ENCODE measurements around the gene CPT2. TPM values are rescaled to one million over a fixed set of nuclear protein-coding genes. Genes with fewer than 3 reads are reported as not detected.

The CPT2 gene
- total and polyA plus RNA-seq, 2 of the 13 experiments (the other 11 are each of a cell fraction or from before 2014, with no cell fraction given), result 12.6 to 14.6 TPM

DNA sequence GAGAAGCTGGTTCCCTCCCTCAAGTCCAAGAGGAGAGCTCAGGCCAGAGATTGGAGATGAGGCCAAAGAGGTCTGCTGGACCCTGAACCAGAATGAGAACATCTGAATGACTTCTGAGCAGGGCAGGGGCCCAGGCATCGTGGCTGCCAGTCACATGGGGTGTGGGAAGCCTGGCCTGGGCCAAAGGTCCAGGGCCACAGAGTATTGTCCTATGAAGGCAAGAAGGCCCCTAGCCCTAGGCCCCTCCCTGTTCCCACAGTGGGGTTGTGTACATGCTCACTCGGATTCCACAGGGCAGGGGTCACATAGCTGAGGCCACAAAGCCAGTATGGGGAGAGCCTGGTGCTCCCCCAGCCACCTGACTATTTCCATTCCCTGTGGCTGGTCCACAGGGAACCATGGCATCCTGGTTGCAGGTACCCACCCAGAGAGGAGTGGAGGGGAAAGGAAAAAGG is 35.7 kb upstream of the CPT2 start (continued):
- no peak for TF ChIP-seq NAIF1 (CRISPR knock-in tag; IDR thresholded peaks at IDR 0.05; ENCODE audit: borderline replicate concordance)
- TF ChIP-seq PCBP2 (optimal IDR thresholded peaks at IDR 0.05; ENCODE audit: low read depth, low read length, poor library complexity, severe bottlenecking), result no peak
- TF ChIP-seq SETDB1 (CRISPR knock-in tag; IDR thresholded peaks at IDR 0.05; ENCODE audit: borderline replicate concordance), result no peak
- TF ChIP-seq ZSCAN20 (CRISPR knock-in tag; IDR thresholded peaks at IDR 0.05; ENCODE audit: borderline replicate concordance), result 0 out of 2 replicates have a peak, but pooled peaks have one; percentile 38
- peak; percentile 93 for TF ChIP-seq HMG20A (CRISPR knock-in tag; IDR thresholded peaks at IDR 0.05; ENCODE audit: borderline replicate concordance)
- no peak for TF ChIP-seq NFIB (CRISPR knock-in tag; IDR thresholded peaks at IDR 0.05; ENCODE audit: borderline replicate concordance)
- no peak; the same call in none of the 2 replicates for TF ChIP-seq RCOR2 (CRISPR knock-in tag; IDR thresholded peaks at IDR 0.05)
- TF ChIP-seq HNF4A (CRISPR knock-in tag; IDR thresholded peaks at IDR 0.05), result peak; percentile 100
- TF ChIP-seq POLR2AphosphoS2 (IDR thresholded peaks at IDR 0.05; ENCODE audit: low read depth, low read length), result no peak
- TF ChIP-seq, protein P1, sequence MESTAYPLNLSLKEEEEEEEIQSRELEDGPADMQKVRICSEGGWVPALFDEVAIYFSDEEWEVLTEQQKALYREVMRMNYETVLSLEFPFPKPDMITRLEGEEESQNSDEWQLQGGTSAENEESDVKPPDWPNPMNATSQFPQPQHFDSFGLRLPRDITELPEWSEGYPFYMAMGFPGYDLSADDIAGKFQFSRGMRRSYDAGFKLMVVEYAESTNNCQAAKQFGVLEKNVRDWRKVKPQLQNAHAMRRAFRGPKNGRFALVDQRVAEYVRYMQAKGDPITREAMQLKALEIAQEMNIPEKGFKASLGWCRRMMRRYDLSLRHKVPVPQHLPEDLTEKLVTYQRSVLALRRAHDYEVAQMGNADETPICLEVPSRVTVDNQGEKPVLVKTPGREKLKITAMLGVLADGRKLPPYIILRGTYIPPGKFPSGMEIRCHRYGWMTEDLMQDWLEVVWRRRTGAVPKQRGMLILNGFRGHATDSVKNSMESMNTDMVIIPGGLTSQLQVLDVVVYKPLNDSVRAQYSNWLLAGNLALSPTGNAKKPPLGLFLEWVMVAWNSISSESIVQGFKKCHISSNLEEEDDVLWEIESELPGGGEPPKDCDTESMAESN (CRISPR knock-in tag; conservative IDR thresholded peaks at IDR 0.05), result peak; percentile 75
- no peak for TF ChIP-seq ZNF234 (CRISPR knock-in tag; conservative IDR thresholded peaks at IDR 0.05)
- no peak for TF ChIP-seq GMEB2 (CRISPR knock-in tag; IDR thresholded peaks at IDR 0.05; ENCODE audit: low read depth)
- no peak for TF ChIP-seq ZNF720 (CRISPR knock-in tag; IDR thresholded peaks at IDR 0.05)
- no peak for TF ChIP-seq PAF1 (CRISPR knock-in tag; IDR thresholded peaks at IDR 0.05)
- TF ChIP-seq, protein P2, sequence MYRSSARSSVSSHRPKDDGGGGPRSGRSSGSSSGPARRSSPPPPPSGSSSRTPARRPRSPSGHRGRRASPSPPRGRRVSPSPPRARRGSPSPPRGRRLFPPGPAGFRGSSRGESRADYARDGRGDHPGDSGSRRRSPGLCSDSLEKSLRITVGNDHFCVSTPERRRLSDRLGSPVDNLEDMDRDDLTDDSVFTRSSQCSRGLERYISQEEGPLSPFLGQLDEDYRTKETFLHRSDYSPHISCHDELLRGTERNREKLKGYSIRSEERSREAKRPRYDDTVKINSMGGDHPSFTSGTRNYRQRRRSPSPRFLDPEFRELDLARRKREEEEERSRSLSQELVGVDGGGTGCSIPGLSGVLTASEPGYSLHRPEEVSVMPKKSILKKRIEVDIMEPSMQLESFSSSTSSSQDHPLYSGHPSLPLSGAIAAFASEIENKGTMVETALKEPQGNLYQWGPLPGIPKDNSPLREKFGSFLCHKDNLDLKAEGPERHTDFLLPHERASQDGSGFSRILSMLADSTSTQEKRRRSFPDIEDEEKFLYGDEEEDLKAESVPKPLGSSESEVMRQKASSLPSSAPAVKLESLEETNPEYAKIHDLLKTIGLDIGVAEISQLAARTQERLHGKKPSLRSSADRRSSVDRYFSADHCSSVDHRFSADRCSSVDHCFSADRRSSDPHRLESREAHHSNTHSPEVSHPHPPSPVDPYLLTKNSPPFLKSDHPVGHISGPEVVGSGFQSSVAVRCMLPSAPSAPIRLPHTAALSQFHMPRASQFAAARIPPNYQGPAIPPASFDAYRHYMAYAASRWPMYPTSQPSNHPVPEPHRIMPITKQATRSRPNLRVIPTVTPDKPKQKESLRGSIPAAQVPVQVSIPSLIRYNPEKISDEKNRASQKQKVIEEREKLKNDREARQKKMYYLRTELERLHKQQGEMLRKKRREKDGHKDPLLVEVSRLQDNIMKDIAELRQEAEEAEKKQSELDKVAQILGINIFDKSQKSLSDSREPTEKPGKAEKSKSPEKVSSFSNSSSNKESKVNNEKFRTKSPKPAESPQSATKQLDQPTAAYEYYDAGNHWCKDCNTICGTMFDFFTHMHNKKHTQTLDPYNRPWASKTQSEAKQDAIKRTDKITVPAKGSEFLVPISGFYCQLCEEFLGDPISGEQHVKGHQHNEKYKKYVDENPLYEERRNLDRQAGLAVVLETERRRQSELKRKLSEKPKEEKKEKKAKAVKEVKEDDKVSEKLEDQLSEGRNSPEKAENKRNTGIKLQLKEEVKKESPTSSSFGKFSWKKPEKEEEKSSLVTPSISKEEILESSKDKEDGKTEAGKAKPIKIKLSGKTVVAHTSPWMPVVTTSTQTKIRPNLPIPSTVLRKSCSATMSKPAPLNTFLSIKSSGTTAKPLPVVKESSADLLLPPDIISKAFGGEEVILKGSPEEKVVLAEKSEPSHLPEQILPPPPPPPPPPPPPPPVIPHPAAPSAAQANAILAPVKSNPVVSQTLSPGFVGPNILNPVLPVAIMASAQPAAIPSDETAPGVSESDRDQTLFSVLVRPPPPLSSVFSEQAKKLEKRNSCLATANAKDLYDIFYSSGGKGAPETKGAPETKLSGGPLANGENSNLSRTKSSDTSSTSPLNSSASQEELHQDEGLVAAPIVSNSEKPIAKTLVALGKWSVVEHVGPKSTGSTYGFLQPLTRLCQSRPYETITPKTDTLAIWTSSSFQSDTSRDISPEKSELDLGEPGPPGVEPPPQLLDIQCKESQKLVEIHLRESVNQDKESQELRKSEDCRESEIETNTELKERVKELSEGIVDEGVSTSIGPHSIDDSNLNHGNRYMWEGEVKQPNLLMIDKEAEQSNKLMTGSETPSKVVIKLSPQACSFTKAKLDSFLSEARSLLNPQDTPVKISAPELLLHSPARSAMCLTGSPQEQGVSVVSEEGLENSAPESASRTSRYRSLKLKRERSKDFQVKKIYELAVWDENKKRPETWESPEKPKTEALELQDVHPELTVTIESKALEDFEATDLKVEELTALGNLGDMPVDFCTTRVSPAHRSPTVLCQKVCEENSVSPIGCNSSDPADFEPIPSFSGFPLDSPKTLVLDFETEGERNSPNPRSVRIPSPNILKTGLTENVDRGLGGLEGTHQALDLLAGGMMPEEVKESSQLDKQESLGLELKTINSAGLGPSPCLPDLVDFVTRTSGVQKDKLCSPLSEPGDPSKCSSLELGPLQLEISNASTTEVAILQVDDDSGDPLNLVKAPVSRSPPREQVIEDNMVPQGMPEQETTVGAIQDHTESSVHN (CRISPR knock-in tag; IDR thresholded peaks at IDR 0.05), result peak; percentile 93
- TF ChIP-seq ZNF343 (CRISPR knock-in tag; IDR thresholded peaks at IDR 0.05), result peak; percentile 91; the same call in 1 of the 2 replicates
- peak; percentile 51 for TF ChIP-seq PHF20 (CRISPR knock-in tag; IDR thresholded peaks at IDR 0.05)
- TF ChIP-seq ZNF3 (CRISPR knock-in tag; IDR thresholded peaks at IDR 0.05), result no peak
- no peak for TF ChIP-seq NONO (IDR thresholded peaks at IDR 0.05)
- TF ChIP-seq NONO (CRISPR knock-in tag; conservative IDR thresholded peaks at IDR 0.05), result peak; percentile 91
- TF ChIP-seq PHF5A (CRISPR knock-in tag; IDR thresholded peaks at IDR 0.05; ENCODE audit: low read depth, unreplicated experiment), result peak; percentile 68
